ENCODE data around the gene LRIG2.
"Not testable (repeated sequence)": the region's sequence is repeated elsewhere in the genome, so short reads cannot be mapped to it uniquely, and the experiment has no call there.

The LRIG2 gene

GRCh38 chr1:113063456-113063855, 9.5 kb upstream of the LRIG2 start:
- DNase-seq (ENCODE audit: low read depth in 2 of 2): not testable (repeated sequence)

GRCh38 chr1:113072141-113072756, 749 bp upstream of the LRIG2 start:
- no peak for DNase-seq (ENCODE audit: low read depth in 2 of 2)

- no peak for DNase-seq (ENCODE audit: low read depth in 2 of 2)
Measured at GRCh38 chr1:113073479-113073950, 517 bp downstream of the LRIG2 start.

GRCh38 chr1:113074237-113074636, 1.2 kb downstream of the LRIG2 start:
- no peak for DNase-seq (ENCODE audit: low read depth in 2 of 2)

GRCh38 chr1:113077978-113078377, 5.0 kb downstream of the LRIG2 start:
- DNase-seq (ENCODE audit: low read depth in 2 of 2): not testable (repeated sequence)

- no peak for DNase-seq (ENCODE audit: low read depth in 2 of 2)
Measured at GRCh38 chr1:113086541-113086940, 13.5 kb downstream of the LRIG2 start.

GRCh38 chr1:113088972-113089371, 16.0 kb downstream of the LRIG2 start:
- no peak for DNase-seq (ENCODE audit: low read depth in 2 of 2)

- DNase-seq (ENCODE audit: low read depth in 2 of 2): no peak
Measured at GRCh38 chr1:113090051-113090450, 17.1 kb downstream of the LRIG2 start.

- no peak for DNase-seq (ENCODE audit: low read depth in 2 of 2)
Measured at GRCh38 chr1:113091988-113092594, 19.1 kb downstream of the LRIG2 start.

- DNase-seq (ENCODE audit: low read depth in 2 of 2): no peak
Measured at GRCh38 chr1:113094506-113094905, 21.5 kb downstream of the LRIG2 start.

GRCh38 chr1:113095790-113096455, 22.9 kb downstream of the LRIG2 start:
- no peak for DNase-seq (ENCODE audit: low read depth in 2 of 2)

- DNase-seq (ENCODE audit: low read depth in 2 of 2): no peak
Measured at GRCh38 chr1:113096493-113096892, 23.5 kb downstream of the LRIG2 start.

GRCh38 chr1:113101588-113101987, 28.6 kb downstream of the LRIG2 start:
- no peak for DNase-seq (ENCODE audit: low read depth in 2 of 2)

GRCh38 chr1:113103048-113103447, 30.1 kb downstream of the LRIG2 start:
- no peak for DNase-seq (ENCODE audit: low read depth in 2 of 2)

GRCh38 chr1:113103977-113104376, 31.0 kb downstream of the LRIG2 start:
- no peak for DNase-seq (ENCODE audit: low read depth in 2 of 2)

GRCh38 chr1:113106910-113107309, 33.9 kb downstream of the LRIG2 start:
- DNase-seq (ENCODE audit: low read depth in 2 of 2): no peak

- DNase-seq (ENCODE audit: low read depth in 2 of 2): no peak
Measured at GRCh38 chr1:113109908-113110554, 37.0 kb downstream of the LRIG2 start.

- no peak for DNase-seq (ENCODE audit: low read depth in 2 of 2)
Measured at GRCh38 chr1:113118266-113118665, 45.3 kb downstream of the LRIG2 start.

- DNase-seq (ENCODE audit: low read depth in 2 of 2): no peak
Measured at GRCh38 chr1:113123737-113124136, 50.7 kb downstream of the LRIG2 start.

GRCh38 chr1:113124366-113124765, 51.4 kb downstream of the LRIG2 start:
- DNase-seq (ENCODE audit: low read depth in 2 of 2): no peak

GRCh38 chr1:113125517-113125916, 52.5 kb downstream of the LRIG2 start:
- no peak for DNase-seq (ENCODE audit: low read depth in 2 of 2)

- no peak for DNase-seq (ENCODE audit: low read depth in 2 of 2)
Measured at GRCh38 chr1:113126207-113126606, 53.2 kb downstream of the LRIG2 start.

GRCh38 chr1:113128116-113128515, 55.1 kb downstream of the LRIG2 start:
- DNase-seq (ENCODE audit: low read depth in 2 of 2): no peak

All from activated CD4-positive, alpha-beta T cell treated with anti-CD3 and anti-CD28 coated beads for 24 hours (primary cell).